Astrocyte (in vitro differentiated cells and primary cell): Measurements from ENCODE around the gene FOXD1. TPM values are rescaled to one million over a fixed set of nuclear protein-coding genes. Genes with fewer than 3 reads are reported as not detected.

ENCODE experiments used
- DNase-seq: peaks from one replicate; pipeline ENCODE4 v3.0.0-alpha.2; 2010; ENCODE audit warnings: low read depth
- FAIRE-seq: peaks from 2 replicates; lab custom pipeline; 2011; peaks lifted over from hg19 to GRCh38; lab: Jason Lieb, UNC
- H2AFZ ChIP-seq: 2 replicates; pipeline ENCODE4 v1.6.0; 2012; ENCODE audit warnings: low read depth, low read length, inconsistent platforms
- H3K27ac ChIP-seq: 2 replicates; pipeline ENCODE4 v1.5.1; 2011; ENCODE audit warnings: low read depth, low read length, inconsistent platforms
- H3K27me3 ChIP-seq: 2 replicates; pipeline ENCODE4 v1.6.0; 2011; ENCODE audit warnings: low read length, inconsistent platforms; ENCODE audit not compliant: insufficient read depth
- H3K36me3 ChIP-seq: 2 replicates; pipeline ENCODE4 v1.5.1; 2011; ENCODE audit warnings: low read length, inconsistent platforms; ENCODE audit not compliant: insufficient read depth
- H3K4me1 ChIP-seq: 2 replicates; pipeline ENCODE4 v1.5.1; 2011; ENCODE audit warnings: low read length, inconsistent platforms; ENCODE audit not compliant: insufficient read depth
- H3K4me2 ChIP-seq: 2 replicates; pipeline ENCODE4 v1.6.0; 2012; ENCODE audit warnings: low read length, inconsistent platforms
- H3K4me3 ChIP-seq: 2 replicates; pipeline ENCODE4 v1.5.1; 2011; ENCODE audit warnings: low read depth, mild to moderate bottlenecking, low read length, inconsistent platforms; ENCODE audit not compliant: insufficient read depth
- H3K79me2 ChIP-seq: 2 replicates; pipeline ENCODE4 v1.6.0; 2012; ENCODE audit warnings: mild to moderate bottlenecking, low read length, inconsistent platforms; ENCODE audit not compliant: insufficient read depth
- H3K9ac ChIP-seq: 2 replicates; pipeline ENCODE4 v1.6.0; 2012; ENCODE audit warnings: mild to moderate bottlenecking, low read length, inconsistent platforms
- H3K9me3 ChIP-seq: 2 replicates; pipeline ENCODE4 v1.5.1; 2012; ENCODE audit warnings: low read depth, mild to moderate bottlenecking, low read length, inconsistent platforms; ENCODE audit not compliant: insufficient read depth
- H4K20me1 ChIP-seq: 2 replicates; pipeline ENCODE4 v1.6.0; 2012; ENCODE audit warnings: low read length, inconsistent platforms; ENCODE audit not compliant: insufficient read depth
- H3K27ac Mint-ChIP-seq: one replicate; pipeline ENCODE4 v1.8.0; 2021; ENCODE audit warnings: mild to moderate bottlenecking, mixed read lengths; ENCODE audit not compliant: unreplicated experiment
- H3K27me3 Mint-ChIP-seq: one replicate; pipeline ENCODE4 v1.8.0; 2021; ENCODE audit warnings: low read depth, mixed read lengths; ENCODE audit not compliant: unreplicated experiment
- H3K36me3 Mint-ChIP-seq: one replicate; pipeline ENCODE4 v1.8.0; 2021; ENCODE audit warnings: low read depth, mixed read lengths; ENCODE audit not compliant: unreplicated experiment
- H3K4me1 Mint-ChIP-seq: one replicate; pipeline ENCODE4 v1.8.0; 2021; ENCODE audit warnings: low read depth, mixed read lengths; ENCODE audit not compliant: unreplicated experiment
- H3K4me3 Mint-ChIP-seq: one replicate; pipeline ENCODE4 v1.8.0; 2021; ENCODE audit warnings: mild to moderate bottlenecking, moderate library complexity, mixed read lengths; ENCODE audit not compliant: unreplicated experiment
- H3K9me3 Mint-ChIP-seq: one replicate; pipeline ENCODE4 v1.8.0; 2021; ENCODE audit warnings: mild to moderate bottlenecking, mixed read lengths; ENCODE audit not compliant: unreplicated experiment
- CTCF ChIP-seq: IDR thresholded peaks from 2 replicates; pipeline ENCODE4 v1.5.1; 2011; ENCODE audit warnings: low read depth, mild to moderate bottlenecking, inconsistent platforms, low read length, moderate library complexity; ENCODE audit not compliant: insufficient read depth
- total RNA-seq: library from RNA; stranded (reverse); gene quantifications from 2 replicates; pipeline ENCODE4 v1.2.1, GENCODE V29; 2021

The FOXD1 gene
- total RNA-seq, 1 donor from 2014 or later = 16.9 TPM

DNA sequence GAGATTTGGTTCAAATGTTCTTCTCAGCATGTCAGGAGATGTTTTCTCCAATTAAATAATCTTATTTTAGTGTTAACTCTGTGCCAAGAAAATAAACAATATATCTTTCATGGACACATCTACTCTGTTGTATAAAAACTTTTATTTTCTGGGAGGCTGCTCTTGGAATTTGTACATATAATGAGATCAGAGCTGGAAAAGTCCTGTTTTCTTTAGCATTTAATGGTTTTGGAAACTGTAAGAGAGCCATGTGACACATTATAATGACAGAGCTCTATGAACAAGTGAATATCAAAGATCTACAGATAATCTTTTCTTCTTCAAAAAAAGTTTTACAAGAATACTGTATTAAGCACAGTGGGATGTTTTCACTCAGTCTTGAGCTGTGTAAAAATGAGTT lies 48.8 kb downstream of the FOXD1 start:
- FAIRE-seq (no peak), DNase-seq (no peak)
- Histone ChIP-seq H3K9me3 (no peaks in the 10 kb centered on the region), H3K4me2 (no peak overlapping the region), H3K79me2 (no peaks in the 10 kb centered on the region), H3K36me3 (no peaks in the 10 kb centered on the region), H3K4me1 (no peaks in the 10 kb centered on the region), H3K9ac (no peak overlapping the region), H3K4me3 (no peak overlapping the region), H2AFZ (no peak overlapping the region), H4K20me1 (no peaks in the 10 kb centered on the region), H3K27ac (no peak overlapping the region), H3K27me3 (no peaks in the 10 kb centered on the region)
- Mint-ChIP-seq H3K36me3 (no peaks in the 10 kb centered on the region), H3K9me3 (peaks cover 2% of the 10 kb centered on the region), H3K4me1 (no peaks in the 10 kb centered on the region), H3K4me3 (no peak overlapping the region), H3K27ac (no peak overlapping the region), H3K27me3 (peaks cover 21% of the 10 kb centered on the region)
- TF ChIP-seq CTCF = no peak

Other genes starting within 250 kb of the FOXD1 start
- gene BTF3, start 49.7 kb upstream of the FOXD1 start, total RNA-seq = 475 and 524 TPM in 2 replicates
- 12.7 and 15.7 TPM in 2 replicates for gene ANKRA2, start 116.9 kb upstream of the FOXD1 start, total RNA-seq
- gene UTP15, start 117.0 kb upstream of the FOXD1 start, total RNA-seq = 23.7 and 25.6 TPM in 2 replicates
- 8.1 and 8.5 TPM in 2 replicates for gene ARHGEF28, start 177.4 kb upstream of the FOXD1 start, total RNA-seq